ENCODE data around the gene MEGF8. TPM values are rescaled to one million over a fixed set of nuclear protein-coding genes. Genes with fewer than 3 reads are reported as not detected.

Gene MEGF8
- total and polyA plus RNA-seq, 2 of the 8 experiments (the other 6 are each of a cell fraction or from before 2014, with no cell fraction given): 13.0 to 23.7 TPM

DNA sequence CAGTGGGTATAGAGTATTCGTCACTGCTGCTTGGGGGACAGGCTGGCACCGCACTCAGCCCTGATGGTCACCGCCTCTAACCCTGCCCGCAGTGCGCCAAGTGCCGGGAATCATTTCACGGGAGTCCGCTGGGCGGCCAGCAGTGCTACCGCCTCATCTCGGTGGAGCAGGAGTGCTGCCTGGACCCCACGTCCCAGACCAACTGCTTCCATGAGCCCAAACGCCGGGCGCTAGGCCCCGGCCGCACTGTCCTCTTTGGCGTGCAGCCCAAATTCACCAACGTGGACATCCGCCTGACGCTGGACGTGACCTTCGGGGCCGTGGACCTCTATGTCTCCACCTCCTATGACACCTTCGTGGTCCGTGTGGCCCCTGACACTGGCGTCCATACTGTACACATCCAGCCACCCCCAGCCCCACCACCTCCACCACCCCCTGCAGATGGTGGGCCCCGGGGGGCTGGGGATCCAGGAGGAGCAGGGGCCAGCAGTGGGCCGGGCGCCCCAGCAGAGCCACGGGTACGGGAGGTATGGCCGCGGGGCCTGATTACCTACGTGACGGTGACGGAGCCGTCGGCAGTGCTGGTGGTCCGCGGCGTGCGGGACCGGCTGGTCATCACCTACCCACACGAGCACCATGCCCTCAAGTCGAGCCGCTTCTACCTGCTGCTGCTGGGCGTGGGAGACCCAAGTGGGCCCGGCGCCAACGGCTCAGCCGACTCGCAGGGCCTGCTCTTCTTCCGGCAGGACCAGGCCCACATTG is 50.2 kb downstream of the MEGF8 start (continued):
- TF ChIP-seq, protein P1, sequence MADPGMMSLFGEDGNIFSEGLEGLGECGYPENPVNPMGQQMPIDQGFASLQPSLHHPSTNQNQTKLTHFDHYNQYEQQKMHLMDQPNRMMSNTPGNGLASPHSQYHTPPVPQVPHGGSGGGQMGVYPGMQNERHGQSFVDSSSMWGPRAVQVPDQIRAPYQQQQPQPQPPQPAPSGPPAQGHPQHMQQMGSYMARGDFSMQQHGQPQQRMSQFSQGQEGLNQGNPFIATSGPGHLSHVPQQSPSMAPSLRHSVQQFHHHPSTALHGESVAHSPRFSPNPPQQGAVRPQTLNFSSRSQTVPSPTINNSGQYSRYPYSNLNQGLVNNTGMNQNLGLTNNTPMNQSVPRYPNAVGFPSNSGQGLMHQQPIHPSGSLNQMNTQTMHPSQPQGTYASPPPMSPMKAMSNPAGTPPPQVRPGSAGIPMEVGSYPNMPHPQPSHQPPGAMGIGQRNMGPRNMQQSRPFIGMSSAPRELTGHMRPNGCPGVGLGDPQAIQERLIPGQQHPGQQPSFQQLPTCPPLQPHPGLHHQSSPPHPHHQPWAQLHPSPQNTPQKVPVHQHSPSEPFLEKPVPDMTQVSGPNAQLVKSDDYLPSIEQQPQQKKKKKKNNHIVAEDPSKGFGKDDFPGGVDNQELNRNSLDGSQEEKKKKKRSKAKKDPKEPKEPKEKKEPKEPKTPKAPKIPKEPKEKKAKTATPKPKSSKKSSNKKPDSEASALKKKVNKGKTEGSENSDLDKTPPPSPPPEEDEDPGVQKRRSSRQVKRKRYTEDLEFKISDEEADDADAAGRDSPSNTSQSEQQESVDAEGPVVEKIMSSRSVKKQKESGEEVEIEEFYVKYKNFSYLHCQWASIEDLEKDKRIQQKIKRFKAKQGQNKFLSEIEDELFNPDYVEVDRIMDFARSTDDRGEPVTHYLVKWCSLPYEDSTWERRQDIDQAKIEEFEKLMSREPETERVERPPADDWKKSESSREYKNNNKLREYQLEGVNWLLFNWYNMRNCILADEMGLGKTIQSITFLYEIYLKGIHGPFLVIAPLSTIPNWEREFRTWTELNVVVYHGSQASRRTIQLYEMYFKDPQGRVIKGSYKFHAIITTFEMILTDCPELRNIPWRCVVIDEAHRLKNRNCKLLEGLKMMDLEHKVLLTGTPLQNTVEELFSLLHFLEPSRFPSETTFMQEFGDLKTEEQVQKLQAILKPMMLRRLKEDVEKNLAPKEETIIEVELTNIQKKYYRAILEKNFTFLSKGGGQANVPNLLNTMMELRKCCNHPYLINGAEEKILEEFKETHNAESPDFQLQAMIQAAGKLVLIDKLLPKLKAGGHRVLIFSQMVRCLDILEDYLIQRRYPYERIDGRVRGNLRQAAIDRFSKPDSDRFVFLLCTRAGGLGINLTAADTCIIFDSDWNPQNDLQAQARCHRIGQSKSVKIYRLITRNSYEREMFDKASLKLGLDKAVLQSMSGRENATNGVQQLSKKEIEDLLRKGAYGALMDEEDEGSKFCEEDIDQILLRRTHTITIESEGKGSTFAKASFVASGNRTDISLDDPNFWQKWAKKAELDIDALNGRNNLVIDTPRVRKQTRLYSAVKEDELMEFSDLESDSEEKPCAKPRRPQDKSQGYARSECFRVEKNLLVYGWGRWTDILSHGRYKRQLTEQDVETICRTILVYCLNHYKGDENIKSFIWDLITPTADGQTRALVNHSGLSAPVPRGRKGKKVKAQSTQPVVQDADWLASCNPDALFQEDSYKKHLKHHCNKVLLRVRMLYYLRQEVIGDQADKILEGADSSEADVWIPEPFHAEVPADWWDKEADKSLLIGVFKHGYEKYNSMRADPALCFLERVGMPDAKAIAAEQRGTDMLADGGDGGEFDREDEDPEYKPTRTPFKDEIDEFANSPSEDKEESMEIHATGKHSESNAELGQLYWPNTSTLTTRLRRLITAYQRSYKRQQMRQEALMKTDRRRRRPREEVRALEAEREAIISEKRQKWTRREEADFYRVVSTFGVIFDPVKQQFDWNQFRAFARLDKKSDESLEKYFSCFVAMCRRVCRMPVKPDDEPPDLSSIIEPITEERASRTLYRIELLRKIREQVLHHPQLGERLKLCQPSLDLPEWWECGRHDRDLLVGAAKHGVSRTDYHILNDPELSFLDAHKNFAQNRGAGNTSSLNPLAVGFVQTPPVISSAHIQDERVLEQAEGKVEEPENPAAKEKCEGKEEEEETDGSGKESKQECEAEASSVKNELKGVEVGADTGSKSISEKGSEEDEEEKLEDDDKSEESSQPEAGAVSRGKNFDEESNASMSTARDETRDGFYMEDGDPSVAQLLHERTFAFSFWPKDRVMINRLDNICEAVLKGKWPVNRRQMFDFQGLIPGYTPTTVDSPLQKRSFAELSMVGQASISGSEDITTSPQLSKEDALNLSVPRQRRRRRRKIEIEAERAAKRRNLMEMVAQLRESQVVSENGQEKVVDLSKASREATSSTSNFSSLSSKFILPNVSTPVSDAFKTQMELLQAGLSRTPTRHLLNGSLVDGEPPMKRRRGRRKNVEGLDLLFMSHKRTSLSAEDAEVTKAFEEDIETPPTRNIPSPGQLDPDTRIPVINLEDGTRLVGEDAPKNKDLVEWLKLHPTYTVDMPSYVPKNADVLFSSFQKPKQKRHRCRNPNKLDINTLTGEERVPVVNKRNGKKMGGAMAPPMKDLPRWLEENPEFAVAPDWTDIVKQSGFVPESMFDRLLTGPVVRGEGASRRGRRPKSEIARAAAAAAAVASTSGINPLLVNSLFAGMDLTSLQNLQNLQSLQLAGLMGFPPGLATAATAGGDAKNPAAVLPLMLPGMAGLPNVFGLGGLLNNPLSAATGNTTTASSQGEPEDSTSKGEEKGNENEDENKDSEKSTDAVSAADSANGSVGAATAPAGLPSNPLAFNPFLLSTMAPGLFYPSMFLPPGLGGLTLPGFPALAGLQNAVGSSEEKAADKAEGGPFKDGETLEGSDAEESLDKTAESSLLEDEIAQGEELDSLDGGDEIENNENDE (IDR thresholded peaks at IDR 0.05; ENCODE audit: insufficient replicate concordance, low read length): no peak
- TF ChIP-seq SP1 (IDR thresholded peaks at IDR 0.05; ENCODE audit: low read depth, low read length): no peak
- TF ChIP-seq ASH2L (IDR thresholded peaks at IDR 0.05; ENCODE audit: low read length): no peak
- TF ChIP-seq BCL11A (IDR thresholded peaks at IDR 0.05; ENCODE audit: low read depth in 2 of 2, low read length in 2 of 2): no peak
- no peak for TF ChIP-seq EGR1 (IDR thresholded peaks at IDR 0.05; ENCODE audit: borderline replicate concordance, low read depth, low read length)
- no peak for TF ChIP-seq FOSL1 (IDR thresholded peaks at IDR 0.05; ENCODE audit: insufficient read depth, low read depth, low read length)
